Measurements from ENCODE around the gene LCN2. TPM values are rescaled to one million over a fixed set of nuclear protein-coding genes. Genes with fewer than 3 reads are reported as not detected.
A peak's percentile ranks its signal among the peaks of the same experiment; 100 is the strongest.

Gene LCN2
- total and polyA plus RNA-seq, 10 of the 15 experiments (the other 5 are each of a cell fraction or from before 2014, with no cell fraction given) = not detected

- TF ChIP-seq CUX1 (IDR thresholded peaks at IDR 0.05; ENCODE audit: insufficient replicate concordance, low read depth, low read length) (no peak), MTA2 (IDR thresholded peaks at IDR 0.05; ENCODE audit: low read depth) (0 out of 2 replicates have a peak, but pooled peaks have one; percentile 40), MEF2B (IDR thresholded peaks at IDR 0.05; ENCODE audit: partially characterized antibody, poor library complexity, severe bottlenecking) (no peak), TCF3 (IDR thresholded peaks at IDR 0.05; ENCODE audit: borderline replicate concordance, insufficient read depth, low read depth, low read length) (0 out of 2 replicates have a peak, but pooled peaks have one; percentile 27), ZNF217 (IDR thresholded peaks at IDR 0.05) (no peak), POLR2A (IDR thresholded peaks at IDR 0.05; ENCODE audit: low read depth, low read length) (peak; percentile 96), MXI1 (IDR thresholded peaks at IDR 0.05; ENCODE audit: low read depth, low read length) (no peak)
- TF ChIP-seq, protein P1, sequence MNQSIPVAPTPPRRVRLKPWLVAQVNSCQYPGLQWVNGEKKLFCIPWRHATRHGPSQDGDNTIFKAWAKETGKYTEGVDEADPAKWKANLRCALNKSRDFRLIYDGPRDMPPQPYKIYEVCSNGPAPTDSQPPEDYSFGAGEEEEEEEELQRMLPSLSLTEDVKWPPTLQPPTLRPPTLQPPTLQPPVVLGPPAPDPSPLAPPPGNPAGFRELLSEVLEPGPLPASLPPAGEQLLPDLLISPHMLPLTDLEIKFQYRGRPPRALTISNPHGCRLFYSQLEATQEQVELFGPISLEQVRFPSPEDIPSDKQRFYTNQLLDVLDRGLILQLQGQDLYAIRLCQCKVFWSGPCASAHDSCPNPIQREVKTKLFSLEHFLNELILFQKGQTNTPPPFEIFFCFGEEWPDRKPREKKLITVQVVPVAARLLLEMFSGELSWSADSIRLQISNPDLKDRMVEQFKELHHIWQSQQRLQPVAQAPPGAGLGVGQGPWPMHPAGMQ (IDR thresholded peaks at IDR 0.05; ENCODE audit: borderline replicate concordance) = no peak
- TF ChIP-seq, protein P2, sequence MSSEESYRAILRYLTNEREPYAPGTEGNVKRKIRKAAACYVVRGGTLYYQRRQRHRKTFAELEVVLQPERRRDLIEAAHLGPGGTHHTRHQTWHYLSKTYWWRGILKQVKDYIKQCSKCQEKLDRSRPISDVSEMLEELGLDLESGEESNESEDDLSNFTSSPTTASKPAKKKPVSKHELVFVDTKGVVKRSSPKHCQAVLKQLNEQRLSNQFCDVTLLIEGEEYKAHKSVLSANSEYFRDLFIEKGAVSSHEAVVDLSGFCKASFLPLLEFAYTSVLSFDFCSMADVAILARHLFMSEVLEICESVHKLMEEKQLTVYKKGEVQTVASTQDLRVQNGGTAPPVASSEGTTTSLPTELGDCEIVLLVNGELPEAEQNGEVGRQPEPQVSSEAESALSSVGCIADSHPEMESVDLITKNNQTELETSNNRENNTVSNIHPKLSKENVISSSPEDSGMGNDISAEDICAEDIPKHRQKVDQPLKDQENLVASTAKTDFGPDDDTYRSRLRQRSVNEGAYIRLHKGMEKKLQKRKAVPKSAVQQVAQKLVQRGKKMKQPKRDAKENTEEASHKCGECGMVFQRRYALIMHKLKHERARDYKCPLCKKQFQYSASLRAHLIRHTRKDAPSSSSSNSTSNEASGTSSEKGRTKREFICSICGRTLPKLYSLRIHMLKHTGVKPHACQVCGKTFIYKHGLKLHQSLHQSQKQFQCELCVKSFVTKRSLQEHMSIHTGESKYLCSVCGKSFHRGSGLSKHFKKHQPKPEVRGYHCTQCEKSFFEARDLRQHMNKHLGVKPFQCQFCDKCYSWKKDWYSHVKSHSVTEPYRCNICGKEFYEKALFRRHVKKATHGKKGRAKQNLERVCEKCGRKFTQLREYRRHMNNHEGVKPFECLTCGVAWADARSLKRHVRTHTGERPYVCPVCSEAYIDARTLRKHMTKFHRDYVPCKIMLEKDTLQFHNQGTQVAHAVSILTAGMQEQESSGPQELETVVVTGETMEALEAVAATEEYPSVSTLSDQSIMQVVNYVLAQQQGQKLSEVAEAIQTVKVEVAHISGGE (CRISPR knock-in tag; IDR thresholded peaks at IDR 0.05) = peak; percentile 61
- TF ChIP-seq, protein P3, sequence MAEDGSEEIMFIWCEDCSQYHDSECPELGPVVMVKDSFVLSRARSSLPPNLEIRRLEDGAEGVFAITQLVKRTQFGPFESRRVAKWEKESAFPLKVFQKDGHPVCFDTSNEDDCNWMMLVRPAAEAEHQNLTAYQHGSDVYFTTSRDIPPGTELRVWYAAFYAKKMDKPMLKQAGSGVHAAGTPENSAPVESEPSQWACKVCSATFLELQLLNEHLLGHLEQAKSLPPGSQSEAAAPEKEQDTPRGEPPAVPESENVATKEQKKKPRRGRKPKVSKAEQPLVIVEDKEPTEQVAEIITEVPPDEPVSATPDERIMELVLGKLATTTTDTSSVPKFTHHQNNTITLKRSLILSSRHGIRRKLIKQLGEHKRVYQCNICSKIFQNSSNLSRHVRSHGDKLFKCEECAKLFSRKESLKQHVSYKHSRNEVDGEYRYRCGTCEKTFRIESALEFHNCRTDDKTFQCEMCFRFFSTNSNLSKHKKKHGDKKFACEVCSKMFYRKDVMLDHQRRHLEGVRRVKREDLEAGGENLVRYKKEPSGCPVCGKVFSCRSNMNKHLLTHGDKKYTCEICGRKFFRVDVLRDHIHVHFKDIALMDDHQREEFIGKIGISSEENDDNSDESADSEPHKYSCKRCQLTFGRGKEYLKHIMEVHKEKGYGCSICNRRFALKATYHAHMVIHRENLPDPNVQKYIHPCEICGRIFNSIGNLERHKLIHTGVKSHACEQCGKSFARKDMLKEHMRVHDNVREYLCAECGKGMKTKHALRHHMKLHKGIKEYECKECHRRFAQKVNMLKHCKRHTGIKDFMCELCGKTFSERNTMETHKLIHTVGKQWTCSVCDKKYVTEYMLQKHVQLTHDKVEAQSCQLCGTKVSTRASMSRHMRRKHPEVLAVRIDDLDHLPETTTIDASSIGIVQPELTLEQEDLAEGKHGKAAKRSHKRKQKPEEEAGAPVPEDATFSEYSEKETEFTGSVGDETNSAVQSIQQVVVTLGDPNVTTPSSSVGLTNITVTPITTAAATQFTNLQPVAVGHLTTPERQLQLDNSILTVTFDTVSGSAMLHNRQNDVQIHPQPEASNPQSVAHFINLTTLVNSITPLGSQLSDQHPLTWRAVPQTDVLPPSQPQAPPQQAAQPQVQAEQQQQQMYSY (CRISPR knock-in tag; IDR thresholded peaks at IDR 0.05) = no peak
Measured at GRCh38 chr9:128159784-128160602, 10.7 kb downstream of the LCN2 start, which contains the start of gene BBLN (continued).

Measured in GM12878 (cell line).